ENCODE results near the gene TRMO. TPM values are rescaled to one million over a fixed set of nuclear protein-coding genes. Genes with fewer than 3 reads are reported as not detected.

Gene TRMO
- total and polyA plus RNA-seq, 2 experiments from 2014 or later, result 5.0 to 6.4 TPM

- TF ChIP-seq ZNF462 (CRISPR knock-in tag; IDR thresholded peaks at IDR 0.05), result no peak
- TF ChIP-seq ETS1 (IDR thresholded peaks at IDR 0.05), result no peak
These were observed 13.6 kb downstream of the TRMO start (continued) for GRCh38 chr9:97908705-97909104.

- Mint-ChIP-seq H3K27ac (no peak overlapping the region), H3K4me3 (no peak overlapping the region), H3K9me3 (no peaks in the 10 kb centered on the region), H3K36me3 (ENCODE audit: low read depth) (peaks cover 6% of the 10 kb centered on the region; the same call in 2 of the 3 replicates), H3K4me1 (no peaks in the 10 kb centered on the region), H3K27me3 (ENCODE audit: insufficient read depth, low read depth, poor library complexity) (no peaks in the 10 kb centered on the region)
- ATAC-seq (no peak), DNase-seq (ENCODE audit: low spot score) (no peak)
- H4K20me1 ChIP-seq (replicated peaks; ENCODE audit: insufficient read depth), result no peaks in the 10 kb centered on the region; the same call in 1 of the 2 replicates
- H3F3A ChIP-seq (replicated peaks; ENCODE audit: low read depth), result no peaks in the 10 kb centered on the region
- H3K4me1 ChIP-seq (ENCODE audit: insufficient read depth), result no peaks in the 10 kb centered on the region
- H3K36me3 ChIP-seq (ENCODE audit: insufficient read depth), result no peaks in the 10 kb centered on the region; the same call in 1 of the 2 replicates
- H3K9me2 ChIP-seq (ENCODE audit: insufficient read depth), result no peaks in the 10 kb centered on the region
- H3K27ac ChIP-seq (ENCODE audit: low read depth), result no peak overlapping the region
- no peaks in the 10 kb centered on the region for H3K79me2 ChIP-seq (replicated peaks; ENCODE audit: insufficient read depth)
- H2AFZ ChIP-seq, result no peak overlapping the region
- no peaks in the 10 kb centered on the region for H3K27me3 ChIP-seq (ENCODE audit: insufficient read depth)
- no peak for TF ChIP-seq NANOG (IDR thresholded peaks at IDR 0.05; ENCODE audit: borderline replicate concordance)
- no peak for TF ChIP-seq STAT1 (IDR thresholded peaks at IDR 0.05; ENCODE audit: unreplicated experiment)
- no peak overlapping the region for H3K4me3 ChIP-seq
- no peak overlapping the region for H3K4me2 ChIP-seq
These were observed 14.7 kb downstream of the TRMO start for GRCh38 chr9:97907632-97908031.

All from GM23338 (cell line).